ENCODE measurements around the gene NDUFS7.
"Not testable (repeated sequence)": the region's sequence is repeated elsewhere in the genome, so short reads cannot be mapped to it uniquely, and the experiment has no call there.

Gene NDUFS7

DNA sequence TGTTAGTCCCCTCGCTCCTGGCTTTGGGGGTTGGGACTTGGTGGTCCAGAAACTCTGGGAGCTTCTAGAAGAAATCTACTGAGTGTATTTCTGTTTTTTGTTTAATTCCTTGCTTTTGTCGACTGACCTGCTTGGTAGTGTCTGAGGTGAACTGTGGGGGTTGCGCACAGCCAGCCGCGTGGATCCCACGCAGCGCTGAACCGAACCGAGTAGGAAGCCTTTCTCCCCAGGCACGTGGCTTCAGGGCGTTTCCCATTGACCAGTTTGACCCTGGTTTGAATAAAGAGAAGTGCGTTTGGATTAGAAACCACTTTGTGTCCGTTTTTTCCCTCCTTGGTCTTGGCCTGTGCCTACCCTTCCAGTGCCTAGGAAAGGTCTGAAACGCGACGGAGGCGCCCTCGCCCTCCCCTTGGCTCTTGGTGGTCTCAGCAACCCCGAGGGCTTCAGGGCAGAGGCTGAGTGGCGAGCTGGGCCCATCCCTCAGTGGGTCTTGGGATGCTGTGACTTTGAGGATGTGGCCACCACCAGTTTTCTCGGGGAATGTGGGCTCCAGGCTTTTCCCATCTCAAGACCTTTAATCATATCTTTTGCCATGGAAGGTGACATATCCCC, 51.8 kb downstream of the NDUFS7 start:
- no peak for DNase-seq

DNA sequence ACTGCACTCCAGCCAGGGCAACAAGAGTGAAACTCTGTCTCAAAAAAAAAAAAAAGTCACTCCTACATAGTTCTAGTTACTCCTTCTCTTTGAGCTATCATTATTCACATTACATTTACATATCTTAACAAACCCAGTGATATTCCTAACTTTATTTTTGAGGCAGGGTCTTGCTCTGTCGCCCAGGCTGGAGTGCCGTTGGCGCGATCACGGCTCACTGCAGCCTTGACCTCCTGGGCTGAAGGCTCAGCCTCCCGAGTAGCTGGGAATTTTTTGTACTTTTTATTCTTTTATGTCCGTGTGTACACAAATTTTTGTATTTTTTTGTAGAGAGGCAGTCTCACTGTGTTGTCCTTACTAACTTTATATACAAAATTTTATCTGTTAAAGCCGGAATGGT, 53.9 kb downstream of the NDUFS7 start:
- no peak for DNase-seq

DNA sequence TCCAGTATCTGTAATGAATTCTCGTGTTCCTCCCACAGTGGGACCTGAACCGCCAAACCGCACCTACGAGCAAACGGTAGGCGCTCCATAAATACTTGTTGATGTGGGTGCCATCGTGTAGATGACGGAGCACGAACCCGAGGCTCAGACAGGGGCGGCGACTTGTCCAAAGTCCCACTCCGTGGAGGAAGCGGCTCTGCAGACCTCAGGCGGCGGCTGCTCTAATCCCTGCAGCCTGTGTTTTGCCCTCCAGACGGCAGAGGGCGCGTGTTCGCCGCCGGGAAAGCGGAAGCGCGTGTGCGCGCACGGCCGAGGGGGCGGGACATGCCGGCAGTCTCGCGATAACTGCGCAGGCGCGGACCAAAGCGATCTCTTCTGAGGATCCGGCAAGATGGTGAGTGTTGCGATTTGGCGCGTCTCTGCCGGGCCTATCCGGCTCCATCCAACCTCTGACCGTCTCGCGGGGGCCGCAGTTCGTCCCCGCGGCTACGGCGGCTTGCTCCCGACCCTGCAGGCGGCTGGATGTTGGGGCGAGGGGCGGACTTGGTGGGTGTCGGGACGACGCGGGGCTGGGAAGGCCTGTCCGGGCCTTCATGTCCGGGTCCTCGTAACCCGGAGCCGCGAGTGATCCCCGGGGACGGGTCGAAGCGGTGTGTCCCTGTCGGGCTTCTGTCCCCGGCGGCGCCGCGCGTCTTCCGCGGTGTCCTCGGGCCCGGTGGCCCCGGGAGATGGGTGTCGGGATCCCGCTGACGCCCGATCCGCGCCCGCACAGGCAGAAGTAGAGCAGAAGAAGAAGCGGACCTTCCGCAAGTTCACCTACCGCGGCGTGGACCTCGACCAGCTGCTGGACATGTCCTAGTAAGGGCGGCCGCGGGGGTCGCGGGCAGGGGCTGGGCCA, 54.6 kb downstream of the NDUFS7 start, which contains the start of gene RPS15:
Gene RPS15, plus strand, starts transcription at position 362 of the 898 bp plus-strand sequence. Its CDS starts 30 bp downstream, at position 392.
- DNase-seq: peak; percentile 97

DNA sequence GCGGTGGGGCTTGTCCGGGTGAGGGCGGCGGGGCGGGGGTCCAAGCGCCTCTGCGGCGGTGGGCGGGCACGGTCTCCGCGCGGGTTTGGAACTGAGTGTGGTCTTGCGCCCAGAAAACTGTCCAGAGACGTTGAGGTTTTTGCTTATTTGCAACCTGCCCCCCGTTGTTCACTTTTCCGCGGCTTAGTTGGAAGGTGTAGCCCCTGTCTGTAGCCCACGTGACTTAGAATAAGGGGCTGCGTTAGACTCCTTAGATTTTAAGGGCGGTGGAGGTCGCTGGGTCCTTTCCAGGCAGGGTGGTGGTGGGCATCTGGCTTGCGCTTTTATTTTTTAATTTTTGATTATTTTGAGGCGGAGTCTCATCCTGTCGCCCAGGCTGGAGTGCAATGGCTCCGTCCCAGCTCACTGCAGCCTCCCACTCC, 55.2 kb downstream of the NDUFS7 start:
- DNase-seq: no peak

DNA sequence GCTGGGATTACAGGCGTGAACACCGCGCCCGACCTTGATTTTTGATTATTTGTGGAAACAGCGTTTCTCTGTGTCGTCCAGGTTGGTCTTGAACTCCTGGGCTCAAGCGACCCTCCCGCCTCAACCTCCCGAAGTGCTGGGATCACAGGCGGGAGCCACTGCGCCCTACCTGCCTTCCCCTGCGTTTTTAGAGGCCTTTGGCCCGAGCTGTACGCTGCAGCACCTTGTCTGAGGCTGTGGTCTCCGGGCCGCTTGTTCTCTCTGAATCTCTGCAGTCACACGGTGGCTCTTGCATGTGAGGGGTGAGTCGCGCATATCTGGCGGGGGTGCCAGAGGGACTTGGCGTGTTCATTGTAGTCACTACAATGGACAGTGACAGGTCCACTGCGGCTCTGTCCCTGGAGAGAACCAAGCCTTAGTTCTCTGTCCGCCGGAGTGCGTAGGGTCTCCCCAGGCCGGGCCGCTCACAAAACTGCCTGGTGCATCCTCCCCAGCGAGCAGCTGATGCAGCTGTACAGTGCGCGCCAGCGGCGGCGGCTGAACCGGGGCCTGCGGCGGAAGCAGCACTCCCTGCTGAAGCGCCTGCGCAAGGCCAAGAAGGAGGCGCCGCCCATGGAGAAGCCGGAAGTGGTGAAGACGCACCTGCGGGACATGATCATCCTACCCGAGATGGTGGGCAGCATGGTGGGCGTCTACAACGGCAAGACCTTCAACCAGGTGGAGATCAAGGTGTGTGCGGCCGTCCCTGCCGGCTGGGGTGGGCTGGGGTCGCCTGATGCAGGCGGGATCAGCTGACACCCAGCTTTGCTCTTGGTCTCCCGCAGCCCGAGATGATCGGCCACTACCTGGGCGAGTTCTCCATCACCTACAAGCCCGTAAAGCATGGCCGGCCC, 56.1 kb downstream of the NDUFS7 start:
- DNase-seq: not testable (repeated sequence)

DNA sequence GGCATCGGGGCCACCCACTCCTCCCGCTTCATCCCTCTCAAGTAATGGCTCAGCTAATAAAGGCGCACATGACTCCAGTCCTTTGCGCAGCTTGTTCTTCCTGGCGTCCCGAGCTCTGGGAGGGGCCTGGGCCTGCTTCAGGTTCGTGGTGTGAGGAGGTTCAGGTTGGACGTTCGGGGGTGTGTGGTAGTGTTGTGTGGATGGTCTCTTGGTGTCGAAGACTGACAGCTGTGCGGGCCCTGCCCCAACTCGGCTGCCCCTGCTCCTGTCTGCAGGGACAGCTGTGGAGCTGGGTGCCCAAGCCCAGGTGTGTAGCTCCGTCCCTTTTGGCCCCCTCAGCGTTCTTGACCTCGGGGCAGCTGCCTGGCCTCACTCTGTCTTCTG, 56.7 kb downstream of the NDUFS7 start:
- no peak for DNase-seq

DNA sequence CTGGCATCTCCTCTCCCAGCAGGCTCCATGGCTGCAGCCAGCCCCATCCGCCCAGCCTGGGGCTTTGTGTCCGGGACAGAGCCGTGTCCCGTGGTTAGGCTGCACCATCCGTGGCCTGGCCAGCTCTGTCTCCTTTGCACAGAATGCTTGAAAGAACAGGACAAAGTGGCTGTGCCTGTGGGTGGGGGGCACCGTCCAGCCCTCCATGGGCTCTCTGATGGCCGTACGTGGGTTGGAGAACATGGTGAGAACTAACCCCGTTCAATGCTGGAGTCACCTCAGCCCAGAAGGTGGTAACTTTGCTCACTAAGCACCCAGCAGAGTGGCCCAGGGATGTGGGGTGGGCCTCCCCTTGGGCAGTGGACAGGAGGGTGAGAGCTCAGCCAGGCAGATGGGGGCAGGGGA, 57.3 kb downstream of the NDUFS7 start:
- no peak for DNase-seq

DNA sequence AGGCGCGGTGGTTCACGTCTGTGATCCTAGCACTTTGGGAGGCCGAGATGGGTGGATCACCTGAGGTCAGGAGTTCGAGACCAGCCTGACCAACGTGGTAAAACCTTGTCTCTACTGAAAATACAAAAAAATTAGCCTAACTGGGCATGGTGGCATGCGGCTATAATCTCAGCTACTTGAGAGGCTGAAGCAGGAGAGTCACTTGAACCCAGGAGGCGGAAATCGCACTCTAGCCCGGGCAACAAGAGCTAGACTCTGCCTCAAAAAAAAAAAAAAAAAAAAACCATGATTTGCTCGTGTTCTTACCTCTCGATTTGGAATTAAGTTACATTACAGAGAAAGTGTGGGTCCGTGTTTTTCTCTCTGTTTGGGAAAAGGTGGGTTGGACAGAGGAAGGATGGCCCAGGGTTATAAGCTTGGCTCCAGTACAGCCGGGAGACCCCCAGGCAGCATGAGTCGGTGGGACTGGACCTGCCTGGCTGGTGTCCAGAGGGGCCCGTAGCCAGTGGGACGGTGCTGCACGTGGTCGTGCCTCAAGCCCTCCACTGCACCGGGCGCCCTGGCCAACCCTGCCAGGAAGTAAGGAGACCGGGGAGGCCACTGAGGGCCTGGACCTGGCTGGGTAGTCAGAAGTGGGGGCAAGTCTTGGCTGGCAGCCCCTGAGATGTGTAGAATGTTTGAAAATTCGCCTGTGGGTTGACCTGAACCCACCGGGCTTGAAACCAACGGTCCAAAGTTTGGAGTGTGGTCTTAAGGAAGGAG, 58.2 kb downstream of the NDUFS7 start:
- no peak for DNase-seq
